ENCODE data around the gene ZBTB17. TPM values are rescaled to one million over a fixed set of nuclear protein-coding genes. Genes with fewer than 3 reads are reported as not detected.

Gene ZBTB17
- total and polyA plus RNA-seq, 8 donors, result 16.2 to 106 (median 18.0) TPM

DNA sequence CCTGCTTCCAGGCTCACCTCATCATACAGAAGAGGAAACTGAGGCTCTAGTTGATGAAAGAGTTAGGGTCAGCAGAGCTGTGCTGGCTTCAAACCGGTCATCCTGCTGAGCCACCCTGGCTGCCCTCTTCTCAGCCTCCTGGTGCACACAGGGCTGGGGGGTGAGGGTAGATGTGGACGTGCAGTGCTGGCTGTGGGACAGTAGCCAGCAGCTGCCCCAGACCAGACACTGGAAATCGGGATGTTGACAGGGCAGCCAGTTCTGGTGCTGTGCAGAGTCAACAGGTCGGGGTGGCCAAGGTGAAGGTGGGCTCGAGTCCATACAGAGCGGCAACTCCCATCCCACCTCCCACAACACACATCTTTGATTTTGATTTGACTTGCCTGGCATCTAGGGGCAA is 44.4 kb upstream of the ZBTB17 start:
- no peaks in the 10 kb centered on the region for H3K36me3 ChIP-seq
- no peak overlapping the region for H3K4me3 ChIP-seq
- 81 to 84% methylated on average over 6 of the region's 6 CpGs for WGBS, 2 donors
- peaks cover 6 to 12% (median 7%) of the 10 kb centered on the region in 3 donors for H3K4me1 ChIP-seq
- H3K27me3 ChIP-seq, result no peaks in the 10 kb centered on the region
- no peak for TF ChIP-seq CTCF (IDR thresholded peaks at IDR 0.05)
- no peak overlapping the region for H3K27ac ChIP-seq
- no peak for ATAC-seq
- FAIRE-seq, result no peak
- H3K9me3 ChIP-seq, result no peaks in the 10 kb centered on the region
- DNase-seq, result no peak
- intact Hi-C loops (cut with DNase I), result no loop called here

GRCh38 chr1:16019644-16020277 is 43.9 kb upstream of the ZBTB17 start:
- ATAC-seq, result no peak
- WGBS, 2 donors, result 86 to 87% methylated on average over 9 of the region's 9 CpGs
- no peak for TF ChIP-seq CTCF (IDR thresholded peaks at IDR 0.05)
- H3K4me1 ChIP-seq, result peaks cover 7 to 12% (median 8%) of the 10 kb centered on the region in 3 donors
- no peaks in the 10 kb centered on the region for H3K27me3 ChIP-seq
- intact Hi-C loops (cut with DNase I), result no loop called here
- no peaks in the 10 kb centered on the region for H3K36me3 ChIP-seq
- H3K27ac ChIP-seq, result no peak overlapping the region
- no peak for FAIRE-seq
- DNase-seq, result no peak
- H3K4me3 ChIP-seq, result no peak overlapping the region
- no peaks in the 10 kb centered on the region for H3K9me3 ChIP-seq

- Histone ChIP-seq H3K27ac (peak overlapping the region in 2 of 4 donors; percentile 39 to 64), H3K4me3 (no peak overlapping the region), H3K4me1 (peaks cover 7 to 14% (median 12%) of the 10 kb centered on the region in 3 donors), H3K36me3 (no peaks in the 10 kb centered on the region), H3K27me3 (no peaks in the 10 kb centered on the region), H3K9me3 (no peaks in the 10 kb centered on the region)
- 87 to 90% methylated on average over 23 of the region's 23 CpGs for WGBS, 2 donors
- ATAC-seq (no peak), DNase-seq (no peak), FAIRE-seq (no peak)
- no peak for TF ChIP-seq CTCF (IDR thresholded peaks at IDR 0.05)
- intact Hi-C loops (cut with DNase I), result no loop called here
Observed at GRCh38 chr1:16018749-16019643, 43.1 kb upstream of the ZBTB17 start.

DNA sequence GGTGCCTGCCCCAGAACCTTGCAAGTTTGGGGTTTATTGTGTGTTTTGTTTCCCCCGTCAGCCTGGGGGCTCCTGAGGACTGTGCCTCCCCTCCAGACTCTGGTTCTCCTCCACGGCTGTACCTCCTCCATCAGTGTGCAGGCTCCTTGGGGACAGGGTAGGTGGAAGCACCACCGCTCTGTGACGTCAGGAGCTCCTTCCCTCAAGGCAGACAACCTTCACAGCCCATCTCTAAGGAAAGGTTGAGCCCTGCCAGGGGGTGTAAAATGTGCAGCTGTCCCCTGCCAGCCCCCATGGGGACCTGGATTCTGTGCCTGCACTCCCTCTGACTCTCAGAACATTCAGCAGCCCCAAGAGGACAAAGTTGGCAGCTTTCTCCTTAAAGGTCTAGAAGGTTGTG is 42.4 kb upstream of the ZBTB17 start:
- Histone ChIP-seq H3K36me3 (no peaks in the 10 kb centered on the region), H3K4me3 (no peak overlapping the region), H3K4me1 (peaks cover 7 to 18% (median 12%) of the 10 kb centered on the region in 3 donors), H3K9me3 (no peaks in the 10 kb centered on the region), H3K27me3 (no peaks in the 10 kb centered on the region), H3K27ac (peak overlapping the region in 3 of 4 donors; percentile 39 to 64 (median 51))
- DNase-seq, result no peak
- ATAC-seq, result no peak
- no peak for FAIRE-seq
- TF ChIP-seq CTCF (IDR thresholded peaks at IDR 0.05), result no peak
- 66 to 75% methylated on average over 4 of the region's 4 CpGs for WGBS, 2 donors
- intact Hi-C loops (cut with DNase I), result no loop called here

Measured in pancreas (tissue), 10 donors.